Measurements from ENCODE around the gene PPAT.
A peak's percentile ranks its signal among the peaks of the same experiment; 100 is the strongest.

The PPAT gene

GRCh38 chr4:56434599-56435139 lies 746 bp downstream of the PPAT start:
- peak in 1 of 2 donors; percentile 5 for DNase-seq (ENCODE audit: low read depth in 2 of 2)

GRCh38 chr4:56433280-56433679 lies 2.1 kb downstream of the PPAT start:
- DNase-seq (ENCODE audit: low read depth in 2 of 2): no peak

- no peak for DNase-seq (ENCODE audit: low read depth in 2 of 2)
These were observed 5.2 kb downstream of the PPAT start for GRCh38 chr4:56430203-56430602.

- DNase-seq (ENCODE audit: low read depth in 2 of 2): no peak
These were observed 8.2 kb downstream of the PPAT start for GRCh38 chr4:56427179-56427578.

GRCh38 chr4:56426273-56426672 lies 9.1 kb downstream of the PPAT start:
- DNase-seq (ENCODE audit: low read depth in 2 of 2): no peak

- DNase-seq (ENCODE audit: low read depth in 2 of 2): no peak
These were observed 9.9 kb downstream of the PPAT start for GRCh38 chr4:56425518-56425917.

GRCh38 chr4:56424697-56425514 lies 10.5 kb downstream of the PPAT start:
- no peak for DNase-seq (ENCODE audit: low read depth in 2 of 2)

GRCh38 chr4:56424176-56424575 lies 11.2 kb downstream of the PPAT start:
- DNase-seq (ENCODE audit: low read depth in 2 of 2): no peak

GRCh38 chr4:56417396-56417795 lies 18.0 kb downstream of the PPAT start:
- no peak for DNase-seq (ENCODE audit: low read depth in 2 of 2)

- no peak for DNase-seq (ENCODE audit: low read depth in 2 of 2)
These were observed 19.1 kb downstream of the PPAT start for GRCh38 chr4:56416349-56416748.

- DNase-seq (ENCODE audit: low read depth in 2 of 2): no peak
These were observed 21.2 kb downstream of the PPAT start for GRCh38 chr4:56414135-56414670.

GRCh38 chr4:56410247-56411062 lies 25.0 kb downstream of the PPAT start:
- DNase-seq (ENCODE audit: low read depth in 2 of 2): no peak

- DNase-seq (ENCODE audit: low read depth in 2 of 2): no peak
These were observed 25.8 kb downstream of the PPAT start for GRCh38 chr4:56409511-56410090.

- no peak for DNase-seq (ENCODE audit: low read depth in 2 of 2)
These were observed 26.4 kb downstream of the PPAT start for GRCh38 chr4:56408978-56409377.

GRCh38 chr4:56406151-56406550 lies 29.3 kb downstream of the PPAT start:
- DNase-seq (ENCODE audit: low read depth in 2 of 2): no peak

GRCh38 chr4:56405016-56405415 lies 30.4 kb downstream of the PPAT start:
- no peak for DNase-seq (ENCODE audit: low read depth in 2 of 2)

GRCh38 chr4:56400560-56400959 lies 34.9 kb downstream of the PPAT start:
- no peak for DNase-seq (ENCODE audit: low read depth in 2 of 2)

GRCh38 chr4:56391270-56391669 lies 44.1 kb downstream of the PPAT start:
- DNase-seq (ENCODE audit: low read depth in 2 of 2): no peak

- no peak for DNase-seq (ENCODE audit: low read depth in 2 of 2)
These were observed 45.9 kb downstream of the PPAT start for GRCh38 chr4:56389558-56389957.

- DNase-seq (ENCODE audit: low read depth in 2 of 2): no peak
These were observed 47.1 kb downstream of the PPAT start for GRCh38 chr4:56388306-56388705.

GRCh38 chr4:56387023-56388001 lies 48.1 kb downstream of the PPAT start, which contains the start of gene AASDH:
Gene AASDH (minus strand): TSS chr4:56387491. CDS start chr4:56384299, 3,192 bp downstream.
- DNase-seq (ENCODE audit: low read depth in 2 of 2): peak; percentile 77 to 97
